HepG2 (cell line): ENCODE data around the gene ZSCAN4. TPM values are rescaled to one million over a fixed set of nuclear protein-coding genes. Genes with fewer than 3 reads are reported as not detected.

ENCODE experiments used
- ATAC-seq: fragments of 200-7000 bp; cut with Tn5 transposase; 3 replicates; pipeline ENCODE4 v1.9.1; 2020; ENCODE audit warnings: mild to moderate bottlenecking, moderate library complexity
- BruUV-seq: library from RNA; stranded (reverse); fragments of 400-500 nt; replicated peaks from 2 replicates; lab custom pipeline; 2021; lab: Mats Ljungman, UMichigan
- CTCF ChIA-PET: fragments of 300-600 bp; formaldehyde crosslinking; extraction: SDS; loops from one replicate; lab custom pipeline; 2021; ENCODE audit warnings: low total read pairs, inconsistent platforms, low intra/inter-chr PET ratio; lab: Yijun Ruan, JAX
- POLR2A ChIA-PET: fragments of 350-600 bp; sonication (Branson Sonifier 250); formaldehyde crosslinking; loops from one replicate; lab custom pipeline; 2020; ENCODE audit warnings: antibody characterized with exemption, inconsistent platforms; lab: Yijun Ruan, JAX
- DNase-seq: peaks from one replicate; pipeline ENCODE4 v3.0.0-alpha.2; 2015; ENCODE audit warnings: low spot score
- FAIRE-seq: peaks from 3 replicates; lab custom pipeline; 2011; peaks lifted over from hg19 to GRCh38; lab: Jason Lieb, UNC
- H2AFZ ChIP-seq: one replicate; pipeline ENCODE4 v1.6.1; 2011; ENCODE audit warnings: low read length, inconsistent platforms
- H3K27ac ChIP-seq: fragments of 300-600 bp; 3 replicates; pipeline ENCODE4 v1.8.0; 2011; ENCODE audit warnings: mixed run types, mild to moderate bottlenecking, mixed read lengths, low read length, inconsistent platforms; ENCODE audit not compliant: insufficient read depth; ENCODE audit errors: extremely low read length
- H3K27me3 ChIP-seq, 2 experiments: fragments of 200-600 bp in 1 of 2; 2 replicates in 1 of 2; 3 replicates in 1 of 2; pipeline versions ENCODE4 v1.6.0 to v1.8.0; 2011; ENCODE audit warnings: low read length in 2 of 2, mild to moderate bottlenecking in 2 of 2, moderate library complexity in 2 of 2, inconsistent platforms in 1 of 2; ENCODE audit not compliant: insufficient read depth in 2 of 2, control insufficient read depth in 1 of 2
- H3K36me3 ChIP-seq, 2 experiments: fragments of 200-600 bp in 1 of 2; replicated peaks in 1 of 2; 2 replicates in 1 of 2; 3 replicates in 1 of 2; pipeline versions ENCODE4 v1.5.1 to v1.8.0; 2011; ENCODE audit warnings: low read length in 2 of 2, inconsistent platforms in 1 of 2; ENCODE audit not compliant: insufficient read depth in 2 of 2, control insufficient read depth in 1 of 2
- H3K4me1 ChIP-seq: 2 replicates; pipeline ENCODE4 v1.5.1; 2012; ENCODE audit warnings: low read length, inconsistent platforms; ENCODE audit not compliant: insufficient read depth
- H3K4me2 ChIP-seq: 2 replicates; pipeline ENCODE4 v1.6.0; 2011; ENCODE audit warnings: low read depth, low read length, inconsistent platforms
- H3K4me3 ChIP-seq, 3 experiments: fragments of 200-600 bp in 1 of 3; sonication (generic), shearing (Covaris generic) in 1 of 3; replicated peaks in 1 of 3; 2 replicates each; pipeline ENCODE4 v1.5.1; 2011 to 2016; ENCODE audit warnings: low read length in 3 of 3, inconsistent platforms in 2 of 3, low read depth in 2 of 3, mild to moderate bottlenecking in 2 of 3, control low read depth in 1 of 3, mixed read lengths in 1 of 3; ENCODE audit not compliant: insufficient read depth in 1 of 3
- H3K79me2 ChIP-seq: one replicate; pipeline ENCODE4 v1.6.1; 2011; ENCODE audit warnings: low read length, inconsistent platforms; ENCODE audit not compliant: insufficient read depth
- H3K9ac ChIP-seq: 2 replicates; pipeline ENCODE4 v1.6.0; 2011; ENCODE audit warnings: mild to moderate bottlenecking, low read depth, low read length, inconsistent platforms; ENCODE audit not compliant: insufficient read depth
- H3K9me3 ChIP-seq: 2 replicates; pipeline ENCODE4 v1.5.1; 2012; ENCODE audit warnings: mild to moderate bottlenecking, low read length
- H4K20me1 ChIP-seq: 2 replicates; pipeline ENCODE4 v1.6.0; 2011; ENCODE audit warnings: inconsistent platforms, mild to moderate bottlenecking, low read length, moderate library complexity; ENCODE audit not compliant: insufficient read depth
- AHR ChIP-seq: IDR thresholded peaks from 2 replicates; pipeline ENCODE4 v1.6.1; 2018; ENCODE audit warnings: missing genetic modification reagents, missing compliant biosample characterization
- KAT8 ChIP-seq: IDR thresholded peaks from 2 replicates; pipeline ENCODE4 v1.6.1; 2016; ENCODE audit warnings: missing genetic modification reagents, missing compliant biosample characterization
- THAP11 ChIP-seq: IDR thresholded peaks from 2 replicates; pipeline ENCODE4 v1.6.1; 2016; ENCODE audit warnings: missing biosample characterization, missing genetic modification reagents
- U2AF2 ChIP-seq: fragments of 200-400 bp; formaldehyde crosslinking; IDR thresholded peaks from 2 replicates; pipeline ENCODE4 v1.6.1; 2017; ENCODE audit warnings: low read depth, mild to moderate bottlenecking, low read length
- WIZ ChIP-seq: sonication (generic); formaldehyde crosslinking; IDR thresholded peaks from 2 replicates; pipeline ENCODE4 v1.5.1; 2020; ENCODE audit warnings: mild to moderate bottlenecking, missing genetic modification reagents
- ZBTB7B ChIP-seq: sonication (generic); formaldehyde crosslinking; IDR thresholded peaks from 2 replicates; pipeline ENCODE4 v1.4.0; 2020; ENCODE audit warnings: missing genetic modification reagents
- ZKSCAN5 ChIP-seq: sonication (generic); formaldehyde crosslinking; IDR thresholded peaks from 2 replicates; pipeline ENCODE4 v1.5.1; 2020; ENCODE audit warnings: mild to moderate bottlenecking, missing genetic modification reagents
- ZNF496 ChIP-seq: sonication (generic); formaldehyde crosslinking; IDR thresholded peaks from 2 replicates; pipeline ENCODE4 v1.8.1; 2023; ENCODE audit warnings: mild to moderate bottlenecking, moderate library complexity, missing genetic modification reagents; ENCODE audit not compliant: insufficient replicate concordance
- WGBS: methylation state at CpG from one replicate; pipeline ENCODE4 v1.1.6; 2017; ENCODE audit warnings: low lambda C conversion rate; 5-methylcytosine and 5-hydroxymethylcytosine counted together
- in situ Hi-C: cut with HindIII; loops from 2 replicates; pipeline ENCODE4 v1.10.0; 2017; ENCODE audit warnings: low pct_unique_long_range_greater_than_20kb; ENCODE audit not compliant: extremely low pct_ligation_motif_present
- intact Hi-C: fragments of 100-400 bp; cut with micrococcal nuclease; formaldehyde crosslinking; loops from one replicate; pipeline ENCODE4 v1.10.0; 2022; ENCODE audit not compliant: unreplicated experiment
- polyA plus RNA-seq, 8 experiments: library from polyadenylated mRNA; depleted of rRNA in 3 of 8; stranded (reverse) in 7 of 8; unstranded in 1 of 8; fragments of >200 nt; fragmentation: Illumina TruSeq in 4 of 8; extraction: Trizol in 4 of 8; gene quantifications; 2 replicates each; pipeline versions ENCODE4 v1.2.1 to v1.2.3, GENCODE V29; 2011 to 2016; ENCODE audit warnings: low read depth in 4 of 8, missing spikeins in 1 of 8, mixed read lengths in 1 of 8; ENCODE audit not compliant: insufficient read depth in 1 of 8
- total RNA-seq, 5 experiments: library from RNA; depleted of rRNA; stranded (reverse); fragments of >200 nt; fragmentation: Illumina TruSeq; extraction: Trizol; gene quantifications; 2 replicates each; pipeline ENCODE4 v1.2.3, GENCODE V29; 2016; ENCODE audit warnings: low read depth in 1 of 5
- TF ChIP-seq, protein P1 (sequence below): sonication (generic); formaldehyde crosslinking; IDR thresholded peaks from 2 replicates; pipeline ENCODE4 v1.5.0; 2020; ENCODE audit warnings: missing genetic modification reagents
- TF ChIP-seq, protein P2 (sequence below): sonication (generic); formaldehyde crosslinking; IDR thresholded peaks from 2 replicates; pipeline ENCODE4 v1.8.1; 2023; ENCODE audit warnings: missing genetic modification reagents, mild to moderate bottlenecking, borderline replicate concordance
- TF ChIP-seq, protein P3 (sequence below): sonication (generic); formaldehyde crosslinking; IDR thresholded peaks from 2 replicates; pipeline ENCODE4 v1.8.1; 2022; ENCODE audit warnings: mild to moderate bottlenecking, missing genetic modification reagents
- TF ChIP-seq, protein P4 (sequence below): sonication (generic); formaldehyde crosslinking; IDR thresholded peaks from 2 replicates; pipeline ENCODE4 v1.5.1; 2020; ENCODE audit warnings: mild to moderate bottlenecking, missing genetic modification reagents, borderline replicate concordance
- TF ChIP-seq, protein P5 (sequence below): sonication (generic); formaldehyde crosslinking; IDR thresholded peaks from 2 replicates; pipeline ENCODE4 v1.9.0; 2021; ENCODE audit warnings: missing genetic modification reagents, borderline replicate concordance

The ZSCAN4 gene
- total and polyA plus RNA-seq, 2 of the 13 experiments (the other 11 are each of a cell fraction or from before 2014, with no cell fraction given), result 0.60 to 0.73 TPM

DNA sequence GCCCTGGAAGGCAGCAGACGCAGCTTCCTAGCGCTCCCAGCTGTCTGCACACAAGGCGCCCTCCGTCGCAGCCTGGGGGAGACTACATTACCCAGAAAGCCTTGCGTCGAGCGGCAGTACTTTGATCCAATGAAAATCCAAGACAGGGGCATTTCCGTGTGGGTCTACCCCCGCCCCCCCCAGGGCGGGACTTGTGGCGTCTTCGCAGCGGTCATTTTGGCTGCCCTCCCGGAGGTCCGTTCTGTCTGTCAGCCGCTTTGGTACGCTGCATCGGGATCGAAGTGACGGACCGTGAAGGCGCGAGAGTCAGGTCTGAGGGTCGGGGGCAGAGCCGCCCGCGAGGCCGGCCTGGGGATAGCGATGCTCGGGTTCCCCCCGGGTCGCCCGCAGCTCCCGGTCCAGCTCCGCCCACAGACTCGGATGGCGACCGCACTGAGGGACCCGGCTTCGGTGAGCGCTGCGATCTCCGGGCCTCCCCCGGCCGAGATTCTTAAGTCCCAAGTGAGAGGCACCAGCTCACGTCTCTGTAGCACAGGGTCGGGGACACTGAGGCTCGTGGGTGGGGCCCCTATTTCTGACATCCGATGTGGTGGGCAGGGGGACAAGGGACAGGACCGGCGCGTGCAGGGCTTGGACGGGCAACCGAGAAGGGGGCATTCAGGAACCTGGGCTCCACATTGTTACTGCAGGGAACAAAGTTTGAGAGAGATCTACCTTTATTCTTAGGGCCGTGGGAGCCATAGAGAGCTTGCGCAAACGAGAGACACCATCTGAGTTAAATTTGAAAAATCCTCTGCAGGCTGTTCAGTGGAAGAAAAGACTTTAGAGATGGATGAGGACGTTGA is 35.5 kb upstream of the ZSCAN4 start, which contains the start of gene ZNF211:
ZNF211 (plus strand) TSS at position 182 of the 845 bp plus-strand sequence; CDS start at position 361, 179 bp downstream.
- intact Hi-C loops, result loop anchor here (1.0 to 2.0 kb wide), 2 partner anchors 48 to 227 kb away; partner anchors contain the start of gene ZNF551
- peaks cover 3% of the 10 kb centered on the region for H3K79me2 ChIP-seq
- TF ChIP-seq ZKSCAN5 (CRISPR knock-in tag) (no peak), ZBTB7B (CRISPR knock-in tag) (peak; percentile 67; the same call in 1 of the 2 replicates), THAP11 (CRISPR knock-in tag) (peak; percentile 99), WIZ (CRISPR knock-in tag) (no peak), KAT8 (CRISPR knock-in tag) (peak; percentile 81), U2AF2 (no peak), AHR (CRISPR knock-in tag) (peak; percentile 77; the same call in 1 of the 2 replicates), ZNF496 (CRISPR knock-in tag) (no peak)
- TF ChIP-seq, protein P1, sequence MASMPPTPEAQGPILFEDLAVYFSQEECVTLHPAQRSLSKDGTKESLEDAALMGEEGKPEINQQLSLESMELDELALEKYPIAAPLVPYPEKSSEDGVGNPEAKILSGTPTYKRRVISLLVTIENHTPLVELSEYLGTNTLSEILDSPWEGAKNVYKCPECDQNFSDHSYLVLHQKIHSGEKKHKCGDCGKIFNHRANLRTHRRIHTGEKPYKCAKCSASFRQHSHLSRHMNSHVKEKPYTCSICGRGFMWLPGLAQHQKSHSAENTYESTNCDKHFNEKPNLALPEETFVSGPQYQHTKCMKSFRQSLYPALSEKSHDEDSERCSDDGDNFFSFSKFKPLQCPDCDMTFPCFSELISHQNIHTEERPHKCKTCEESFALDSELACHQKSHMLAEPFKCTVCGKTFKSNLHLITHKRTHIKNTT (CRISPR knock-in tag), result no peak
- TF ChIP-seq, protein P2, sequence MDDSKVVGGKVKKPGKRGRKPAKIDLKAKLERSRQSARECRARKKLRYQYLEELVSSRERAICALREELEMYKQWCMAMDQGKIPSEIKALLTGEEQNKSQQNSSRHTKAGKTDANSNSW (CRISPR knock-in tag), result no peak
- TF ChIP-seq, protein P3, sequence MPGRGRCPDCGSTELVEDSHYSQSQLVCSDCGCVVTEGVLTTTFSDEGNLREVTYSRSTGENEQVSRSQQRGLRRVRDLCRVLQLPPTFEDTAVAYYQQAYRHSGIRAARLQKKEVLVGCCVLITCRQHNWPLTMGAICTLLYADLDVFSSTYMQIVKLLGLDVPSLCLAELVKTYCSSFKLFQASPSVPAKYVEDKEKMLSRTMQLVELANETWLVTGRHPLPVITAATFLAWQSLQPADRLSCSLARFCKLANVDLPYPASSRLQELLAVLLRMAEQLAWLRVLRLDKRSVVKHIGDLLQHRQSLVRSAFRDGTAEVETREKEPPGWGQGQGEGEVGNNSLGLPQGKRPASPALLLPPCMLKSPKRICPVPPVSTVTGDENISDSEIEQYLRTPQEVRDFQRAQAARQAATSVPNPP (CRISPR knock-in tag), result no peak
- TF ChIP-seq, protein P4, sequence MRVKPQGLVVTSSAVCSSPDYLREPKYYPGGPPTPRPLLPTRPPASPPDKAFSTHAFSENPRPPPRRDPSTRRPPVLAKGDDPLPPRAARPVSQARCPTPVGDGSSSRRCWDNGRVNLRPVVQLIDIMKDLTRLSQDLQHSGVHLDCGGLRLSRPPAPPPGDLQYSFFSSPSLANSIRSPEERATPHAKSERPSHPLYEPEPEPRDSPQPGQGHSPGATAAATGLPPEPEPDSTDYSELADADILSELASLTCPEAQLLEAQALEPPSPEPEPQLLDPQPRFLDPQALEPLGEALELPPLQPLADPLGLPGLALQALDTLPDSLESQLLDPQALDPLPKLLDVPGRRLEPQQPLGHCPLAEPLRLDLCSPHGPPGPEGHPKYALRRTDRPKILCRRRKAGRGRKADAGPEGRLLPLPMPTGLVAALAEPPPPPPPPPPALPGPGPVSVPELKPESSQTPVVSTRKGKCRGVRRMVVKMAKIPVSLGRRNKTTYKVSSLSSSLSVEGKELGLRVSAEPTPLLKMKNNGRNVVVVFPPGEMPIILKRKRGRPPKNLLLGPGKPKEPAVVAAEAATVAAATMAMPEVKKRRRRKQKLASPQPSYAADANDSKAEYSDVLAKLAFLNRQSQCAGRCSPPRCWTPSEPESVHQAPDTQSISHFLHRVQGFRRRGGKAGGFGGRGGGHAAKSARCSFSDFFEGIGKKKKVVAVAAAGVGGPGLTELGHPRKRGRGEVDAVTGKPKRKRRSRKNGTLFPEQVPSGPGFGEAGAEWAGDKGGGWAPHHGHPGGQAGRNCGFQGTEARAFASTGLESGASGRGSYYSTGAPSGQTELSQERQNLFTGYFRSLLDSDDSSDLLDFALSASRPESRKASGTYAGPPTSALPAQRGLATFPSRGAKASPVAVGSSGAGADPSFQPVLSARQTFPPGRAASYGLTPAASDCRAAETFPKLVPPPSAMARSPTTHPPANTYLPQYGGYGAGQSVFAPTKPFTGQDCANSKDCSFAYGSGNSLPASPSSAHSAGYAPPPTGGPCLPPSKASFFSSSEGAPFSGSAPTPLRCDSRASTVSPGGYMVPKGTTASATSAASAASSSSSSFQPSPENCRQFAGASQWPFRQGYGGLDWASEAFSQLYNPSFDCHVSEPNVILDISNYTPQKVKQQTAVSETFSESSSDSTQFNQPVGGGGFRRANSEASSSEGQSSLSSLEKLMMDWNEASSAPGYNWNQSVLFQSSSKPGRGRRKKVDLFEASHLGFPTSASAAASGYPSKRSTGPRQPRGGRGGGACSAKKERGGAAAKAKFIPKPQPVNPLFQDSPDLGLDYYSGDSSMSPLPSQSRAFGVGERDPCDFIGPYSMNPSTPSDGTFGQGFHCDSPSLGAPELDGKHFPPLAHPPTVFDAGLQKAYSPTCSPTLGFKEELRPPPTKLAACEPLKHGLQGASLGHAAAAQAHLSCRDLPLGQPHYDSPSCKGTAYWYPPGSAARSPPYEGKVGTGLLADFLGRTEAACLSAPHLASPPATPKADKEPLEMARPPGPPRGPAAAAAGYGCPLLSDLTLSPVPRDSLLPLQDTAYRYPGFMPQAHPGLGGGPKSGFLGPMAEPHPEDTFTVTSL (CRISPR knock-in tag), result no peak
- TF ChIP-seq, protein P5, sequence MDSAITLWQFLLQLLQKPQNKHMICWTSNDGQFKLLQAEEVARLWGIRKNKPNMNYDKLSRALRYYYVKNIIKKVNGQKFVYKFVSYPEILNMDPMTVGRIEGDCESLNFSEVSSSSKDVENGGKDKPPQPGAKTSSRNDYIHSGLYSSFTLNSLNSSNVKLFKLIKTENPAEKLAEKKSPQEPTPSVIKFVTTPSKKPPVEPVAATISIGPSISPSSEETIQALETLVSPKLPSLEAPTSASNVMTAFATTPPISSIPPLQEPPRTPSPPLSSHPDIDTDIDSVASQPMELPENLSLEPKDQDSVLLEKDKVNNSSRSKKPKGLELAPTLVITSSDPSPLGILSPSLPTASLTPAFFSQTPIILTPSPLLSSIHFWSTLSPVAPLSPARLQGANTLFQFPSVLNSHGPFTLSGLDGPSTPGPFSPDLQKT (CRISPR knock-in tag), result no peak

More for the DNA sequence above, 35.5 kb upstream of the ZSCAN4 start, which contains the start of gene ZNF211:
- H3K4me2 ChIP-seq, result peak within 1 kb of the TSS; percentile 84
- H3K9ac ChIP-seq, result peak within 1 kb of the TSS; percentile 74
- in situ Hi-C loops, result no loop called here
- H3K36me3 ChIP-seq, result peaks cover 1 to 14% of the 10 kb centered on the region in 2 experiments; a peak in 2 of 5 replicates
- 4% methylated on average over 17 of the region's 59 CpGs for WGBS
- H3K9me3 ChIP-seq, result peaks cover 15% of the 10 kb centered on the region
- no peaks in the 10 kb centered on the region; a peak in 1 of 5 replicates for H3K27me3 ChIP-seq
- CTCF ChIA-PET, result interaction anchor here (1.2 kb wide), 1 partner anchor 54 kb away, joined by 3 read pairs; the partner anchor contains the start of gene ZNF416
- FAIRE-seq (peak; percentile 95), ATAC-seq (peak; percentile 98), DNase-seq (peak; percentile 92)
- no peaks in the 10 kb centered on the region for H4K20me1 ChIP-seq
- BruUV-seq, result no TSS peak
- peak within 1 kb of the TSS; percentile 62 for H2AFZ ChIP-seq
- peak within 1 kb of the TSS; percentile 34 for H3K27ac ChIP-seq
- H3K4me3 ChIP-seq, result peak within 1 kb of the TSS; percentile 87 to 96 (median 89)
- peaks cover 12% of the 10 kb centered on the region for H3K4me1 ChIP-seq
- POLR2A ChIA-PET, result interaction anchor here (1.0 to 2.1 kb wide), 6 partner anchors 10 to 48 kb away, joined by 3 to 14 read pairs (median 6); partner anchors contain the start of genes ZNF134 and ZNF551
